ENCODE results near the gene UBE4A.

UBE4A gene

DNA sequence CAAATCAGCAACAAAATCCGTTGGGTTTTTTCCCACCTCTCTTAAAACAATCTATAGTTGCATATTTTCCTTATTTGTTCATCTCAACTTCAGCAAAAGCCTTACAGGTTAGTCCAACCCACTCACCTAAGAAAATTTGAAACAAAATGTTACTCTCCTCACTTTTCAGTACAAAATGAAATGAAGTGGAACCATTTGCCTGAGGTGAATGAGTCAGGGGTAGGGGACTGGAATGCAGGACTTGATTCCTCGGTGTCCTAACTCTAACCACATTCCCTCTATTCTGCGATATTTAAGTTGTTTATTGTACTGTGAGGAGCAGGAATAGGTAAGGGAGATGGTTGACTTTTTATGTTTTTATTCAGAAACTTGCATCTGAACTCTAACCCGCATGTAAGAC, 58.4 kb downstream of the UBE4A start:
- in situ Hi-C loops (cut with HindIII; ENCODE audit: low pct_unique_long_range_greater_than_20kb, low sequenced_read_pairs): no loop called here
- no peak for DNase-seq (ENCODE audit: low read depth in 1 of 2, low spot score in 1 of 2)

DNA sequence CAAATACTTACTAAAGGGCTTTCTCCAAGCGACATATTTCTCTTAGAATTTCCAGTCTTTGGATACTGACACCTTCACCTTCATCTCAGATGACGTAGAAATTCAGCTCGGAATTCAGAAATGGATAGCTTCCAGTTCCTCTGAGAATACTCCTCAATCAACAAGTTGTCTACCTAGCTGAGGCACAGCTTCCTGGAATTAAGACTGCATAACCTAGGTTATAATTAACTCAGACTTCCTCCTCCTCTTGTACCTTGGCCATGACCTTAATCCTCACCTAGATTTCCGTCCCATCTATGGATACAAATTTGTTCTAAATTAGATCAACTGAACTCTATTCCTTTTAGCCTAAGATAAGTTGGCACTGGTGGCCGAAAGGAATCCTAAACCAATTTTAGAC, 59.4 kb downstream of the UBE4A start:
- no peak for TF ChIP-seq JUND (IDR thresholded peaks at IDR 0.05; ENCODE audit: low read depth)
- no peak for DNase-seq (ENCODE audit: low read depth in 1 of 2, low spot score in 1 of 2)
- in situ Hi-C loops (cut with HindIII; ENCODE audit: low pct_unique_long_range_greater_than_20kb, low sequenced_read_pairs): no loop called here

More for the DNA sequence above, 58.4 kb downstream of the UBE4A start:
- no peak for TF ChIP-seq JUND (IDR thresholded peaks at IDR 0.05; ENCODE audit: low read depth)

DNA sequence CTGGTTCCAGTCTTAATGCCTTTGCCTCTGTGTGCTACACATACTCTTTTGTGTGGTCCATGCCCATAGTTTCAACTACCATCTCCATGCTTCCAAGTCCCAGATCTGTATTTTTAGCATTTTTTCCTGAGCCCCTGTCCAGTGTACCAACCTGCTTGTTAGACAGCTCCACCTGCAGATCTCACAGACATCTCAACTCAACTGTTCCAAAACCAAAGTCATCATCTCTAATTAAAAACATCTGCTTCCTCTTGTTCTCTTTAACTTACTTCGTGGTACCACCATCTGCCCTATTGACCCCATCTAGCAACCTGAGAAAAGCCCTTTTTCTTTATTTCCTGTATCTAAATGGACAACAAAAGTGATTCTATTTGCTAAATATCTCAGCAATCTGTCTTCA, 68.3 kb downstream of the UBE4A start:
- in situ Hi-C loops (cut with HindIII; ENCODE audit: low pct_unique_long_range_greater_than_20kb, low sequenced_read_pairs): no loop called here
- TF ChIP-seq JUND (IDR thresholded peaks at IDR 0.05; ENCODE audit: low read depth): no peak
- DNase-seq (ENCODE audit: low read depth in 1 of 2, low spot score in 1 of 2): no peak

DNA sequence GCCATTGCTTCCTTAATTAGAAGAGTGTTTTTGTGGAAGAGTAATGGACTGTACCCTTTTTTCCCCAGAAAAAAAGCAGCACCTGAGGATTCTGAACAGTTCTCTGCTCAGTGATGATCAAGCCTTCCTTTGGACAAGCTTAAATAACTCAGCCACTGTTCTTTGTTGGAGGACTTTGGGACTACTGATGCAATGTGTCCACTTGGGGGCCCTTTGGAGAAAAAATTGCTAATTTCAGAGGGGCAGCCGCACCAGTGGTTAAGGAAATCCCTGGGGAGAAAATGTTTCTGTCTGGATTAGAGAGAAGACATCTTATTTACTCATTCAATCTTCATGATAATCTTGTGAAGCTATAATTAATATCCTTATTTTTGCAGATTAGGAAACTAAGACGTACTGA, 71.6 kb downstream of the UBE4A start:
- no peak for TF ChIP-seq JUND (IDR thresholded peaks at IDR 0.05; ENCODE audit: low read depth)
- DNase-seq (ENCODE audit: low read depth in 1 of 2, low spot score in 1 of 2): peak in 1 of 2 experiments; percentile 30
- in situ Hi-C loops (cut with HindIII; ENCODE audit: low pct_unique_long_range_greater_than_20kb, low sequenced_read_pairs): no loop called here

DNA sequence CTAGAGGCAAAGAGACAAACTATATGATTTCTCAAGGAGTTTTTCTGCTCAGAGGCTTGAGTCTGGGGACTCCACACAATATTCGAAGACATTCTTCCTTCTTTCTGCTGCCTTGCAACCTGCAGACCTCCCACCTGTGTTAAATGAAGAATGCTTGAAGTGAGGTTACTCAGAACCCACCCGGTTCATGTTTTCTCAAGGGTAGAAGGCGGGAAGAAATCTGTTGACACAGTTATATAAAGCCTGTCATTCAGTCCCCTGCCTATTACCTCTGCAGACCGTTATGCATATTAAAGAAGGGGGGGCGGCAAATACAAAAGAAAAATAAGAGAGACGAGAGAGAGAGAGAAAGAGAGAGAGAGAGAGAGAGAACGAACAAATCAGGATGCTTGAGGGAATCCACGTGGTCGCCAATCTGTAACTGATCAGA, 74.7 kb downstream of the UBE4A start:
- in situ Hi-C loops (cut with HindIII; ENCODE audit: low pct_unique_long_range_greater_than_20kb, low sequenced_read_pairs): no loop called here
- no peak for DNase-seq (ENCODE audit: low read depth in 1 of 2, low spot score in 1 of 2)
- no peak for TF ChIP-seq JUND (IDR thresholded peaks at IDR 0.05; ENCODE audit: low read depth)

DNA sequence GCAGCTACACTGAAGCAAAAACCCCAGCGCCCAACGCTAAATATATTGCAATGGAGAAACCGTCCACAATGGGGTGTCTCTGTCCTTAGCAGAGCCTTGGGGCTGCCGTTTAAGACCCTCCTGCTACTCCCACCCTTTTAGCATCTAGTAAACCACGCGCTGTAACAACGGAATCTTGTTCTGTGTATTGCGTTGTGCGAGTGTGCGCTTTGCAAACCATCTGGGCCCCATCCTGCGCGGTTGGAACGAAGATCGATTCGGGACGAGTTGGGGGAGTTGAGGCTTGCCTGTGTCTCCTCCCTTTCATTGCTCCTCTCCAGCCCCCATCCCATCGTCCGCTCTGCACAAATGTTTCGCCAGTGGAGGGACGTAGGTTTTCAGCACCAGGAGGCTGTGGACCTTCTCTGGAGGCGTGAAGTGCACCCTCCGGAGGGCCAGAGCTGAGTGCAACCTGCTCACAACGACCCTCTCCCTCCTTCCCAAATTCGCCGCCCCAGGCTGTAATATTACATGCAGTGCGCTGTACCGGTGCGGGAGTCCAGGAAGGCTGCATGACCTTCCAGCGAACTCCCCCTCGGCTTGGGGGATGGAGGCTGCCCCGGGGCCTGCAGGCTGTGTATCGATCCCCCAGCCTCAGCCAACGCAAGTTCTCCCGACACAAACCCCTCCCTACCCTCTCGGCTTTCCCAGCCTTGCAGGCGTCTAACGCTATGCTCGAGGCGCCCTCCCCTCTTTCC, 75.3 kb downstream of the UBE4A start:
- DNase-seq (ENCODE audit: low read depth in 1 of 2, low spot score in 1 of 2): peak; percentile 39 to 57
- no peak for TF ChIP-seq JUND (IDR thresholded peaks at IDR 0.05; ENCODE audit: low read depth)
- in situ Hi-C loops (cut with HindIII; ENCODE audit: low pct_unique_long_range_greater_than_20kb, low sequenced_read_pairs): no loop called here

DNA sequence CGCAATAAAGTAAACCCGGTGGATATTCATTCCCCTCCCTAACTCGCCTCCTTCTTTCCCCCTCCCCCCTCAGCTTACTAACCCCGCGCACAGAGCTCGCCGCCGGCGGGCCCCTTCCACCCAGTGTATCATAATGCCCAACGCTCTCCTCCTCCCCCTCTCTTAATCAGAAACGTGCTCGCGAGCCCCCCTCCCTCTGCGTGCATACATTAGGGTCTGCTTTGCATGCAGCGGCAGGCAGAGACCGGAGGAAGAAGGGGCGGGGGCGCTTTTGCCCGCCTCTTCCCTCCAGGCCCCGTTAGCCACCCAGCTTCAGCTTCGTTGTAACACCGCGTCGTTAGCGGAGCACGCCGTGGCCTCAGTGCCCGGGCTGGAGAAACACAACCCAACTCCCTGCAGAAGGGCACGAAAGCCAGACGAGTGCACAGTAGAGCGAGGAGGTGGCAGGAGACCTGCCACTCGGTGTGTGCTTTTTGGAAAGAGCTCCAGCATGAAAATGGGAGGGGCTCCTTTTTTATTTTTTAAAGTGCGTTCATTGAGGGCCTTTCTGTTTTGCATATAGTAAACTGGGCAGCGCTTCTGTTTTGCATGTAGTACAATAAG, 76.0 kb downstream of the UBE4A start:
- TF ChIP-seq JUND (IDR thresholded peaks at IDR 0.05; ENCODE audit: low read depth): no peak
- in situ Hi-C loops (cut with HindIII; ENCODE audit: low pct_unique_long_range_greater_than_20kb, low sequenced_read_pairs): no loop called here
- DNase-seq (ENCODE audit: low read depth in 1 of 2, low spot score in 1 of 2): peak; percentile 53 to 62

DNA sequence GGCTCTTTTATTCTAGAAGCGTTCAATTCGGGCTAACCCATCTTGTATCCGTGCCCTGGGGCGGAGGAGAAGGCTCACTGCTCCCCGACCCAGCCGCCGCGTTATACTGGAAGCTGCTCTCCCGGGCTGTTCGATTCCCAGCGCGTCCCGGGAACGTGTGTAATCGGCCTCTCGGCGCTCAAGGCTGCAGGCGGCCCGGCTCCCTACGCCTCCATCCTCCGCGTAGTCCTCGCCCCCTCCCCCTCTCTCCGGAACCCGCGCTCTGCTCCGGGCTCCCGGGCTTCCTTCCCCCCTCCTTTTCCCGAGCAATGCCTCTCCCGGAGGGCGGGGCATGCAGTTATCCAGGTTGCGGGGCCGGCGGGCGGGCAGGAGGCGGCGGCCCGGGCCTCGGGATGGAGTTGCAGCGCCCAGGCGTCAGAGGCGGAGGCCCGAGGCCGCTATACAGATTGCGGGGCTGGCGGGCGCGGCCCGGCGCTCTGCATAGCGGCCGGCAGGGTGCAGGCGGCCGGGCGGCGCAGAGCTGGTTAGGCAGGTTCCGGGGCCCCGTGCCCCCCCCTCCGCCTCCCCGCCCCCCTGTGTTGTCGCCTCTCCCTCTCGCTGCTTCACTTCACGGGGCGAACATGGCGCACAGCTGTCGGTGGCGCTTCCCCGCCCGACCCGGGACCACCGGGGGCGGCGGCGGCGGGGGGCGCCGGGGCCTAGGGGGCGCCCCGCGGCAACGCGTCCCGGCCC, 76.7 kb downstream of the UBE4A start, which contains the start of gene KMT2A:
KMT2A (plus strand) TSS at position 600 of the 732 bp plus-strand sequence; CDS start at position 621, 21 bp downstream.
- peak; percentile 80 to 99 for DNase-seq (ENCODE audit: low read depth in 1 of 2, low spot score in 1 of 2)
- in situ Hi-C loops (cut with HindIII; ENCODE audit: low pct_unique_long_range_greater_than_20kb, low sequenced_read_pairs): no loop called here
- no peak for TF ChIP-seq JUND (IDR thresholded peaks at IDR 0.05; ENCODE audit: low read depth)

DNA sequence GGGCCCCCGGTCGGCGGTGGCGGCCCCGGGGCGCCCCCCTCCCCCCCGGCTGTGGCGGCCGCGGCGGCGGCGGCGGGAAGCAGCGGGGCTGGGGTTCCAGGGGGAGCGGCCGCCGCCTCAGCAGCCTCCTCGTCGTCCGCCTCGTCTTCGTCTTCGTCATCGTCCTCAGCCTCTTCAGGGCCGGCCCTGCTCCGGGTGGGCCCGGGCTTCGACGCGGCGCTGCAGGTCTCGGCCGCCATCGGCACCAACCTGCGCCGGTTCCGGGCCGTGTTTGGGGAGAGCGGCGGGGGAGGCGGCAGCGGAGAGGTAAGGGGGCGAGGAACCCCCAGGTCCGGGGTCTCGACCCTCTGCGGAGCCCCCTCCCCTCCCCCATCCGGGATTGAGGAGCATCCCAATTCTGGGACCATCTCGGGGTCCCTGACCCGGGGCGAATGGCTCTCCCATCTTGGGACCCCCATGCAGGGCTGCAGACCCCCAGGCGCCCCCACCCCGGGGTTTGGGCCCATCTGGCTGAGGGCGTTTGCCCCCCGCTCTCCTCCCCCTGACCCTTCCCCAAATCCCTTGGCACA, 77.3 kb downstream of the UBE4A start:
- no peak for DNase-seq (ENCODE audit: low read depth in 1 of 2, low spot score in 1 of 2)
- in situ Hi-C loops (cut with HindIII; ENCODE audit: low pct_unique_long_range_greater_than_20kb, low sequenced_read_pairs): no loop called here
- TF ChIP-seq JUND (IDR thresholded peaks at IDR 0.05; ENCODE audit: low read depth): no peak

DNA sequence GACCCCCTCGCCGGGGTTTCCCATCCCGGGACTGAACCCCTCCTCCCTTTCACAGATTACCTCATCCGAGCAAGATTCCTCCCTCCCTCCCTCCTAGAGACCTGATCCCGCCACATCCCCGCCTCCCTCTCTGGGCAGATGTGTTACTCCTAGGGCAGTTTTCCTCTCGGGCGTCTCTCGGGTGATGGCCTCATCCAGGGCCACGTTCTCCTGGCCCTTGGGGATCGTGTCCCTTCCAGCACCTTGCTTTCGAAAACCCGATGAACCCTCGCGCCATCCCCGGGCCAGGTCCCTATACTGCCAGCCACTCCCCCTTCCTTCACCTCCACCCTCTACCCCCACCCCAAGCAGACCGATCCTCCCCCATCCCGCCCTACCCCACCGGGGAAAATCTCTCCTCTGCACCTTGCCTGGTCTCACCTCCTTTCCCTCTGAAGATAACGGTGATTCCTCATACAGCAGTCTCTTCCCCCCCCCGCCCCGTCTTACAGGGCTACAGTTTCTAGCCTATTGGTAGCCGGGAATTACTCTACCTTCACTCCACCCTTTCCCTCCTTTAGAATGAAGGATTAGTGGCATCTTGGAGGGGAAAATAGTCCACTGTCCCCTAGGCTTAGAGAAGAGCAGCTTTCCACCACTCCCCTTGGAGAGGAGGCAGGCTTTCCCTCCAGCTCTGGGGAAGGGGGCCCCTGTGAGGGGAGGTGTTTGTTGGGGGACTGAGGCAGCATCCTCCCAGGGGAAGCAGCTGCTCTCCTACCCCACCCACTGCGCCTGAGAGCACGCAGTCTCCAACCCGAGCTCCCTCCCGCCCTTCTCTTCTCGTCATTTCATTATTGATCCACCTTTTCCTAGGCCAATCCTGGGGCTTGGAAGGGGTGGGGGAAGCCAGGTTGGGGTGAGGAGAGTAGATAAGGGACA, 78.1 kb downstream of the UBE4A start:
- in situ Hi-C loops (cut with HindIII; ENCODE audit: low pct_unique_long_range_greater_than_20kb, low sequenced_read_pairs): no loop called here
- peak; percentile 30 to 49 for DNase-seq (ENCODE audit: low read depth in 1 of 2, low spot score in 1 of 2)
- no peak for TF ChIP-seq JUND (IDR thresholded peaks at IDR 0.05; ENCODE audit: low read depth)

DNA sequence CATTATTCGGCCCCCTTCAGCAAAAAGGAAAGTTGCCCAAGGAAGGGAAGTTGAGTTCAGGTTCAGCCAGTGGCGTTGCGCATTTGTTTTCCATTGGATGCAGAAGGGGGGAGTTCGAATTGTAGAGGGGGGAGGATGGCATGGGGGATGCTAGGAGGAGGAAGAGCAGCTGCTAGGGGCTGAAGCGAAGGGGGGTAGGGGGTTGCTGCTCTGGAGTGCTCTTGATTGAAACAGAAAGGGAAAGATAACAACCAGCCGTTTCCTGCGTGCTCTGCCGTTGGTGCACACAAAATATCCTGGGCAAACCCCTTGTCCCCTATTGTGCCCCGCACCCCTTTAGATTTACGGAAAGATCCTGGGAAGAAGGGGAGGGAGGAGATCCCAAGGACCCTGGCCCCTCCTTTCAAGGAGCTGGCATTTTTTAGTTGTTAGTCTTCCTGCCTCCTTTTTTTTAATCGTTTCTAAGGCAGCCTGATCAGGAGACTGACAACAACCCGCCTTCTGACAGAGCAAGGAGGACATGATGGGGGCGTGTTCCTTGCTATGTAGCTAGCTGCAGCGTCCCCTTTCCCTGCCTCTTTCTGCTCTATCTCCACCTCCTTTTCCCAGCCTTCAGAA, 79.0 kb downstream of the UBE4A start:
- no peak for TF ChIP-seq JUND (IDR thresholded peaks at IDR 0.05; ENCODE audit: low read depth)
- peak; percentile 55 to 61 for DNase-seq (ENCODE audit: low read depth in 1 of 2, low spot score in 1 of 2)
- in situ Hi-C loops (cut with HindIII; ENCODE audit: low pct_unique_long_range_greater_than_20kb, low sequenced_read_pairs): no loop called here
